HepG2 (cell line): Measurements from ENCODE around the gene HS3ST5. TPM values are rescaled to one million over a fixed set of nuclear protein-coding genes. Genes with fewer than 3 reads are reported as not detected.

Experiments
- ATAC-seq: fragments of 200-7000 bp; cut with Tn5 transposase; 3 replicates; pipeline ENCODE4 v1.9.1; 2020; ENCODE audit warnings: mild to moderate bottlenecking, moderate library complexity
- BruUV-seq: library from RNA; stranded (reverse); fragments of 400-500 nt; replicated peaks from 2 replicates; lab custom pipeline; 2021; lab: Mats Ljungman, UMichigan
- CTCF ChIA-PET: fragments of 300-600 bp; formaldehyde crosslinking; extraction: SDS; loops from one replicate; lab custom pipeline; 2021; ENCODE audit warnings: low total read pairs, inconsistent platforms, low intra/inter-chr PET ratio; lab: Yijun Ruan, JAX
- POLR2A ChIA-PET: fragments of 350-600 bp; sonication (Branson Sonifier 250); formaldehyde crosslinking; loops from one replicate; lab custom pipeline; 2020; ENCODE audit warnings: antibody characterized with exemption, inconsistent platforms; lab: Yijun Ruan, JAX
- DNase-seq: peaks from one replicate; pipeline ENCODE4 v3.0.0-alpha.2; 2015; ENCODE audit warnings: low spot score
- FAIRE-seq: peaks from 3 replicates; lab custom pipeline; 2011; peaks lifted over from hg19 to GRCh38; lab: Jason Lieb, UNC
- H2AFZ ChIP-seq: one replicate; pipeline ENCODE4 v1.6.1; 2011; ENCODE audit warnings: low read length, inconsistent platforms
- H3K27ac ChIP-seq: fragments of 300-600 bp; 3 replicates; pipeline ENCODE4 v1.8.0; 2011; ENCODE audit warnings: mixed run types, mild to moderate bottlenecking, mixed read lengths, low read length, inconsistent platforms; ENCODE audit not compliant: insufficient read depth; ENCODE audit errors: extremely low read length
- H3K27me3 ChIP-seq, 2 experiments: fragments of 200-600 bp in 1 of 2; 2 replicates in 1 of 2; 3 replicates in 1 of 2; pipeline versions ENCODE4 v1.6.0 to v1.8.0; 2011; ENCODE audit warnings: low read length in 2 of 2, mild to moderate bottlenecking in 2 of 2, moderate library complexity in 2 of 2, inconsistent platforms in 1 of 2; ENCODE audit not compliant: insufficient read depth in 2 of 2, control insufficient read depth in 1 of 2
- H3K36me3 ChIP-seq, 2 experiments: fragments of 200-600 bp in 1 of 2; replicated peaks in 1 of 2; 2 replicates in 1 of 2; 3 replicates in 1 of 2; pipeline versions ENCODE4 v1.5.1 to v1.8.0; 2011; ENCODE audit warnings: low read length in 2 of 2, inconsistent platforms in 1 of 2; ENCODE audit not compliant: insufficient read depth in 2 of 2, control insufficient read depth in 1 of 2
- H3K4me1 ChIP-seq: 2 replicates; pipeline ENCODE4 v1.5.1; 2012; ENCODE audit warnings: low read length, inconsistent platforms; ENCODE audit not compliant: insufficient read depth
- H3K4me2 ChIP-seq: 2 replicates; pipeline ENCODE4 v1.6.0; 2011; ENCODE audit warnings: low read depth, low read length, inconsistent platforms
- H3K4me3 ChIP-seq, 3 experiments: fragments of 200-600 bp in 1 of 3; sonication (generic), shearing (Covaris generic) in 1 of 3; replicated peaks in 1 of 3; 2 replicates each; pipeline ENCODE4 v1.5.1; 2011 to 2016; ENCODE audit warnings: low read length in 3 of 3, inconsistent platforms in 2 of 3, low read depth in 2 of 3, mild to moderate bottlenecking in 2 of 3, control low read depth in 1 of 3, mixed read lengths in 1 of 3; ENCODE audit not compliant: insufficient read depth in 1 of 3
- H3K79me2 ChIP-seq: one replicate; pipeline ENCODE4 v1.6.1; 2011; ENCODE audit warnings: low read length, inconsistent platforms; ENCODE audit not compliant: insufficient read depth
- H3K9ac ChIP-seq: 2 replicates; pipeline ENCODE4 v1.6.0; 2011; ENCODE audit warnings: mild to moderate bottlenecking, low read depth, low read length, inconsistent platforms; ENCODE audit not compliant: insufficient read depth
- H3K9me3 ChIP-seq: 2 replicates; pipeline ENCODE4 v1.5.1; 2012; ENCODE audit warnings: mild to moderate bottlenecking, low read length
- H4K20me1 ChIP-seq: 2 replicates; pipeline ENCODE4 v1.6.0; 2011; ENCODE audit warnings: inconsistent platforms, mild to moderate bottlenecking, low read length, moderate library complexity; ENCODE audit not compliant: insufficient read depth
- CEBPB ChIP-seq: IDR thresholded peaks from 2 replicates; pipeline ENCODE4 v1.6.1; 2011; ENCODE audit warnings: low read depth, low read length, improper control_type of control experiment, borderline replicate concordance
- KLF6 ChIP-seq: IDR thresholded peaks from 2 replicates; pipeline ENCODE4 v1.8.0; 2016; ENCODE audit warnings: missing biosample characterization, missing genetic modification reagents
- PLRG1 ChIP-seq: fragments of 450-650 bp; conservative IDR thresholded peaks from 2 replicates; pipeline ENCODE4 v1.6.1; 2016
- SMC3 ChIP-seq: IDR thresholded peaks from 2 replicates; pipeline ENCODE4 v1.6.1; 2011; ENCODE audit warnings: low read length, improper control_type of control experiment
- SP140L ChIP-seq: sonication (generic); formaldehyde crosslinking; IDR thresholded peaks from 2 replicates; pipeline ENCODE4 v1.4.0; 2020; ENCODE audit warnings: missing genetic modification reagents, borderline replicate concordance
- ZBTB25 ChIP-seq: IDR thresholded peaks from 2 replicates; pipeline ENCODE4 v1.6.1; 2018; ENCODE audit warnings: missing genetic modification reagents
- ZNF224 ChIP-seq: sonication (generic); formaldehyde crosslinking; IDR thresholded peaks from 2 replicates; pipeline ENCODE4 v1.5.0; 2020; ENCODE audit warnings: mild to moderate bottlenecking, missing genetic modification reagents
- ZNF441 ChIP-seq: sonication (generic); formaldehyde crosslinking; IDR thresholded peaks from 2 replicates; pipeline ENCODE4 v1.7.0; 2021; ENCODE audit warnings: missing genetic modification reagents, borderline replicate concordance
- ZNF761 ChIP-seq: sonication (generic); formaldehyde crosslinking; conservative IDR thresholded peaks from 2 replicates; pipeline ENCODE4 v1.4.0; 2020; ENCODE audit warnings: mild to moderate bottlenecking, missing genetic modification reagents
- WGBS: methylation state at CpG from one replicate; pipeline ENCODE4 v1.1.6; 2017; ENCODE audit warnings: low lambda C conversion rate; 5-methylcytosine and 5-hydroxymethylcytosine counted together
- in situ Hi-C: cut with HindIII; loops from 2 replicates; pipeline ENCODE4 v1.10.0; 2017; ENCODE audit warnings: low pct_unique_long_range_greater_than_20kb; ENCODE audit not compliant: extremely low pct_ligation_motif_present
- intact Hi-C: fragments of 100-400 bp; cut with micrococcal nuclease; formaldehyde crosslinking; loops from one replicate; pipeline ENCODE4 v1.10.0; 2022; ENCODE audit not compliant: unreplicated experiment
- polyA plus RNA-seq, 8 experiments: library from polyadenylated mRNA; depleted of rRNA in 3 of 8; stranded (reverse) in 7 of 8; unstranded in 1 of 8; fragments of >200 nt; fragmentation: Illumina TruSeq in 4 of 8; extraction: Trizol in 4 of 8; gene quantifications; 2 replicates each; pipeline versions ENCODE4 v1.2.1 to v1.2.3, GENCODE V29; 2011 to 2016; ENCODE audit warnings: low read depth in 4 of 8, missing spikeins in 1 of 8, mixed read lengths in 1 of 8; ENCODE audit not compliant: insufficient read depth in 1 of 8
- total RNA-seq, 5 experiments: library from RNA; depleted of rRNA; stranded (reverse); fragments of >200 nt; fragmentation: Illumina TruSeq; extraction: Trizol; gene quantifications; 2 replicates each; pipeline ENCODE4 v1.2.3, GENCODE V29; 2016; ENCODE audit warnings: low read depth in 1 of 5
- TF ChIP-seq, protein P1 (sequence below): sonication (generic); formaldehyde crosslinking; IDR thresholded peaks from 2 replicates; pipeline ENCODE4 v1.9.0; 2021; ENCODE audit warnings: mild to moderate bottlenecking, missing genetic modification reagents

The HS3ST5 gene
- total and polyA plus RNA-seq, 2 of the 13 experiments (the other 11 are each of a cell fraction or from before 2014, with no cell fraction given) = 1.1 to 1.6 TPM

GRCh38 chr6:114310053-114310452 lies 32.8 kb downstream of the HS3ST5 start:
- H2AFZ ChIP-seq = no peak overlapping the region
- CTCF ChIA-PET = no interaction called here
- no peak overlapping the region for H3K27ac ChIP-seq
- H3K4me3 ChIP-seq = no peak overlapping the region
- H3K4me2 ChIP-seq = no peak overlapping the region
- no peak for DNase-seq
- no TSS peak for BruUV-seq
- in situ Hi-C loops = no loop called here
- no peaks in the 10 kb centered on the region for H3K27me3 ChIP-seq
- intact Hi-C loops = no loop called here
- peak; percentile 82 for TF ChIP-seq CEBPB
- TF ChIP-seq ZNF761 (CRISPR knock-in tag) = no peak
- no peak for FAIRE-seq
- POLR2A ChIA-PET = no interaction called here
- peaks cover 7% of the 10 kb centered on the region for H3K9me3 ChIP-seq
- no peaks in the 10 kb centered on the region for H3K4me1 ChIP-seq
- H4K20me1 ChIP-seq = no peaks in the 10 kb centered on the region
- WGBS = 68% methylated on average over 2 of the region's 2 CpGs
- ATAC-seq = no peak
- no peaks in the 10 kb centered on the region for H3K36me3 ChIP-seq
- peaks cover 3% of the 10 kb centered on the region for H3K79me2 ChIP-seq
- H3K9ac ChIP-seq = no peak overlapping the region

- no peaks in the 10 kb centered on the region for H3K27me3 ChIP-seq
- no TSS peak for BruUV-seq
- 59% methylated on average over 1 of the region's 1 CpG for WGBS
- peaks cover 36% of the 10 kb centered on the region for H3K4me1 ChIP-seq
- intact Hi-C loops = loop anchor here (1.0 to 5.0 kb wide), 3 partner anchors 137 to 310 kb away; no protein-coding TSS in a partner anchor
- DNase-seq (peak; percentile 19), FAIRE-seq (no peak), ATAC-seq (no peak)
- H3K4me3 ChIP-seq = no peak overlapping the region
- H4K20me1 ChIP-seq = no peaks in the 10 kb centered on the region
- H3K27ac ChIP-seq = no peak overlapping the region
- H3K4me2 ChIP-seq = no peak overlapping the region
- ChIA-PET POLR2A (interaction anchor here (0.8 to 2.0 kb wide), 3 partner anchors 133 to 160 kb away, joined by 3 to 4 read pairs (median 3); no protein-coding TSS in a partner anchor), CTCF (interaction anchor here (1.4 to 2.6 kb wide), 2 partner anchors 207 to 309 kb away, joined by 7 to 17 read pairs; no protein-coding TSS in a partner anchor)
- H3K36me3 ChIP-seq = no peaks in the 10 kb centered on the region
- peaks cover 7% of the 10 kb centered on the region for H3K9me3 ChIP-seq
- no peak overlapping the region for H2AFZ ChIP-seq
- H3K9ac ChIP-seq = no peak overlapping the region
- in situ Hi-C loops = no loop called here
- H3K79me2 ChIP-seq = peaks cover 2% of the 10 kb centered on the region
- TF ChIP-seq ZBTB25 (CRISPR knock-in tag) = no peak
- no peak for TF ChIP-seq SP140L
- no peak for TF ChIP-seq PLRG1
- no peak for TF ChIP-seq KLF6 (CRISPR knock-in tag)
- 0 out of 2 replicates have a peak, but pooled peaks have one; percentile 1 for TF ChIP-seq SMC3
- no peak for TF ChIP-seq ZNF224 (CRISPR knock-in tag)
- no peak for TF ChIP-seq ZNF441
- TF ChIP-seq, protein P1, sequence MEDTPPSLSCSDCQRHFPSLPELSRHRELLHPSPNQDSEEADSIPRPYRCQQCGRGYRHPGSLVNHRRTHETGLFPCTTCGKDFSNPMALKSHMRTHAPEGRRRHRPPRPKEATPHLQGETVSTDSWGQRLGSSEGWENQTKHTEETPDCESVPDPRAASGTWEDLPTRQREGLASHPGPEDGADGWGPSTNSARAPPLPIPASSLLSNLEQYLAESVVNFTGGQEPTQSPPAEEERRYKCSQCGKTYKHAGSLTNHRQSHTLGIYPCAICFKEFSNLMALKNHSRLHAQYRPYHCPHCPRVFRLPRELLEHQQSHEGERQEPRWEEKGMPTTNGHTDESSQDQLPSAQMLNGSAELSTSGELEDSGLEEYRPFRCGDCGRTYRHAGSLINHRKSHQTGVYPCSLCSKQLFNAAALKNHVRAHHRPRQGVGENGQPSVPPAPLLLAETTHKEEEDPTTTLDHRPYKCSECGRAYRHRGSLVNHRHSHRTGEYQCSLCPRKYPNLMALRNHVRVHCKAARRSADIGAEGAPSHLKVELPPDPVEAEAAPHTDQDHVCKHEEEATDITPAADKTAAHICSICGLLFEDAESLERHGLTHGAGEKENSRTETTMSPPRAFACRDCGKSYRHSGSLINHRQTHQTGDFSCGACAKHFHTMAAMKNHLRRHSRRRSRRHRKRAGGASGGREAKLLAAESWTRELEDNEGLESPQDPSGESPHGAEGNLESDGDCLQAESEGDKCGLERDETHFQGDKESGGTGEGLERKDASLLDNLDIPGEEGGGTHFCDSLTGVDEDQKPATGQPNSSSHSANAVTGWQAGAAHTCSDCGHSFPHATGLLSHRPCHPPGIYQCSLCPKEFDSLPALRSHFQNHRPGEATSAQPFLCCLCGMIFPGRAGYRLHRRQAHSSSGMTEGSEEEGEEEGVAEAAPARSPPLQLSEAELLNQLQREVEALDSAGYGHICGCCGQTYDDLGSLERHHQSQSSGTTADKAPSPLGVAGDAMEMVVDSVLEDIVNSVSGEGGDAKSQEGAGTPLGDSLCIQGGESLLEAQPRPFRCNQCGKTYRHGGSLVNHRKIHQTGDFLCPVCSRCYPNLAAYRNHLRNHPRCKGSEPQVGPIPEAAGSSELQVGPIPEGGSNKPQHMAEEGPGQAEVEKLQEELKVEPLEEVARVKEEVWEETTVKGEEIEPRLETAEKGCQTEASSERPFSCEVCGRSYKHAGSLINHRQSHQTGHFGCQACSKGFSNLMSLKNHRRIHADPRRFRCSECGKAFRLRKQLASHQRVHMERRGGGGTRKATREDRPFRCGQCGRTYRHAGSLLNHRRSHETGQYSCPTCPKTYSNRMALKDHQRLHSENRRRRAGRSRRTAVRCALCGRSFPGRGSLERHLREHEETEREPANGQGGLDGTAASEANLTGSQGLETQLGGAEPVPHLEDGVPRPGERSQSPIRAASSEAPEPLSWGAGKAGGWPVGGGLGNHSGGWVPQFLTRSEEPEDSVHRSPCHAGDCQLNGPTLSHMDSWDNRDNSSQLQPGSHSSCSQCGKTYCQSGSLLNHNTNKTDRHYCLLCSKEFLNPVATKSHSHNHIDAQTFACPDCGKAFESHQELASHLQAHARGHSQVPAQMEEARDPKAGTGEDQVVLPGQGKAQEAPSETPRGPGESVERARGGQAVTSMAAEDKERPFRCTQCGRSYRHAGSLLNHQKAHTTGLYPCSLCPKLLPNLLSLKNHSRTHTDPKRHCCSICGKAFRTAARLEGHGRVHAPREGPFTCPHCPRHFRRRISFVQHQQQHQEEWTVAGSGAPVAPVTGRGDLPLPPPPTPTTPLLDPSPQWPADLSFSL = no peak
Observed at GRCh38 chr6:114304304-114304887, 38.4 kb downstream of the HS3ST5 start.
